Fibroblast of skin of scalp (primary cell): ENCODE data around the gene UBA3.
A peak's percentile ranks its signal among the peaks of the same experiment; 100 is the strongest.

Source experiments
- DNase-seq: peaks from one replicate; pipeline ENCODE4 v3.0.0-alpha.2; 2013

UBA3 gene

DNA sequence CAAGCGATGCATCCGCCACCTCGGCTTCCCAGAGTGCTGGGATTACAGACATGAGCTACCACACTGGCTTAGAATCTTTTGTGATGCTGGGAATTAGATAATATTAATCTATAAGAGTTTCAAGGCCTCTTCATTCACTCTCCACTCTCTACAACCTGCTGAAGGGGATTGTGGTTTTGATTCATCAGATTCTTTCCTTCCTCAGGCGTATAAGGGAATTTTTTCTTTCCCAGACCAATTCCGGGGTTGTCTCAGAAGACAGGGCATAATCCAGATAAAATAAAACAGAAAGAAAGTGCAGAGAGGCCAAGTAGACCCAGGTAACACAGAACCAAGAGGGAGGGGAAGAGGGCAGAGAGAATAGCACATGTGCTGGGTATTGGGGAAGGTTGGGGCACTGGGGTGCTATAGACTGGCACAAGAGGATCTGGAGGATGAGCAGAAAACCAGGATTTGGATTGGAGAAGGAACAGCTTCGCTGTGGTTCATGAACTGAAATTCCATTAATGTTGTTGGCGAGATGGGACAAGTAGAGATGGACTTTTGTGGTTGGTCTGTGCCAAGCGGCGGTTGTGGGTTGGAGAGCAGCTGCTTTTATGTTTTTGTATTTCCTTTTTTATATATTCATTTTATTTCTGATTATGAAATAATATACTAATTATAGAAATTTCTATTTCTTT, 17.4 kb upstream of the UBA3 start:
- DNase-seq, result no peak

DNA sequence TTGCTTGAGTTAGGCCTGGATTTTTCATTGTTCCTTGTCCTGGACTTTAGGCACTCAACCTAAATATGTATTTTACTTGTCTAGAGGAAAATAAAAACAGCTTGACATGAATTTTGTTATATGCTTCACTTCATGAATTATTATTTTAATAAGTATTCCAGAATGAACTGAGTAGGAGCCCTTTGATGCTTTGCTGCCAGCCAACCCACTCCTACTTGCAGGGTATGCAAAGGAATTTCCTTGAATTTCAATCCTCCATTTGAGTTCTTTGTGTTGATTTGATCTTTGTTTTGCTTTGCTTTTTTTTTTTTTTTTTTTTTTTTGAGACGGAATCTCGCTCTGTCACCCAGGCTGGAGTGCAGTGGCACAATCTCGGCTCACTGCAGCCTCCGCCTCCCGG, 16.1 kb upstream of the UBA3 start:
- DNase-seq, result no peak

DNA sequence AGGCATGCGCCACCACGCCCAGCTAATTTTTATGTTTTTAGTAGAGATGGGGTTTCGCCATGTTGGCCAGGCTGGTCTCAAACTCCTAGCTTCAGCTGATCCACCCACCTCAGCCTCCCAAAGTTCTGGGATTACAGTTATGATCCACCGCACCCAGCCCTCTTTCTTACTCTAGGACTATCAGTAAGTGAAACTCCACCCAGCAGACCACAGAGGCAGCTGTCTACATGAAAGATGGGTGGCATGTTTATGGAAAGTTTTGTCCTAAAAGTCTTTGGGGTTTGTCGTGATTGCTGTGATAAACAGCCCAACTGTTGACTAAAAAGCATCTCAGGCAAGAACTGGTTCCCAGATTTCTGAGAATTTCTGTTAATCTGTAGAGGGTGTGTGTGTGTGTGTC, 15.5 kb upstream of the UBA3 start:
- no peak for DNase-seq

DNA sequence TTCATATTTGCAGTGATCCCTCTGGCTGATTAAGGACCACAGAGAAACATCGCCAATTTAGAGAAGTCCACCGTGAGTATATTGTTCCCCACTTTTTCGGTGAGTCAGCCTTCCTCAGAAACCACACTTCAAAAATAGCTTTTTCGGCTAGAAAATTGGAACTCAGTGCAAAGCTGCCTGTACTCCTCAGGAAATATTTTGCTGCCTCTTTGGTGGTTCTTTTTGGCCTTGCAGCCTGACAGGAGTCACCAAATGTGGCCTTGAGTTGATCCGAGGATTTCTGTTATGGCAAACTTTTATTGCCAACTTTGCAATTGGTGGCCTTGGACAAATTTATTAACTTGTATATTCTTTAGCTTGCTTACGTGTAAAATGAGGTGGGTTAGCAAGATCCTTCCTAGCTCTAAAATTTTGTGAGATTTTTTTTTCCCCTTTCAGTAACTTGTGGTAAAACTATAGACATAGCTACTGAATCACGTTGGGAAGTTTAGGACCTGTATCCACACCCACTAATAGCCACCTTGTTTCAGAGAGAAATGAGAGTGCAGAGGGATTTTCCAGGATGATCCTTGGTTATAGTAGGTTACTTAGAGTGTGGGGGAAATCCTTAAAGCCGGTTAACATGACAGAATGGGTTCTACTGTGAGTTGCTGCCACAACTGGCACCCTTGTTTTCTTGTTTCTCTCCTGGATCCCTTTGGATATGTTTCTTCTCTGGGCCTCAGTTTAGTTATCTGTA, 14.5 kb upstream of the UBA3 start:
- peak; percentile 48 for DNase-seq

DNA sequence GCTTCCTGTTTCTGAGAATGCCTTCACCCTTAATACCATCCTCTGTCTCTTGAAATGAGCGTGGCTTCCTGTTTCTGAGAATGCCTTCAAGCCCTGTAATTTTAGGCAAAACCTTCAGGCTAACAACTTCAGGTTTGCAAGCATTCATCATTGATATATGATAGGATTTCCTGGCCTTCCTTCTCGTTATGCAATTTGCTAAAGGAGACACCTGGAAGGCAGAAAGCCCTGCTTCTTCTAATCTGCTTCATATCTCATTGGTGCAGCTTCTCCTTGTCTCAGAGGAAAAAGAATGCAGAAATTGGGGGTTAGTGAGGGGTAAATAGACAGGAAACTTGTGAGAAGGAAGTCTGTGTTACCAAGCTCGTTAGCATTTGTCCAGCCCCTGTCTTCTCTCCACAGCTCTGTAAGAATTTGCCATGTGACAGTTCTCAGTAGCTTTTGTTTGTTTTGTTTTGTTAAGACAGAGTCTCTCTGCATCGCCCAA, 11.9 kb upstream of the UBA3 start:
- no peak for DNase-seq

DNA sequence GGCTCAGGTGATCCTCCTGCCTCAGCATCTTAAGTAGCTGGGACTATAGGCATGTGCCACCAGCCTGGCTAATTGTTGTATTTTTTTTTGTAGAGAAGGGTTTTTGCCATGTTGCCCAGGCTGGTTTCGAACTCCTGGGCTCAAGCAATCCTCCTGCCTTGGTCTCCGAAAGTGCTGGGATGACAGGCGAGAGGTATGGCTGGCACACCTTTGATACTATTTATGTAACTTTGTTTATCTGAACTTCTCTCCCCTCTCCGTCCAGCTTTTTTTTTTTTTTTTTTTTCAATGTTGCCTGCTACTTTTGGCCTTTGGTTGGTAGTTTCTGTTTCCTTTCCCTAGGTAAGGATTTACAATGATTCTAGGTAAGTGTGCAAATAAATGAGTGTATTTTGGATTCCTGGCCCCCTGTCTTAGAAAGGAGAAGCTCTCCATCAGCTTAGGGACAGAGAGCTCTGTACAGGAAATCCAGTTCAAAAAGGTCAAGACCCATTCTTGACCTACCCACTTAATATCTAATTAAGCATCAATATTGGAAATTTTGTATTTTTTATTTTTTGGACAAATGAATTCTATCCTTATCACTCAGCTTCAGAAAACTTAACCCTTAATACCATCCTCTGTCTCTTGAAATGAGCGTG, 11.3 kb upstream of the UBA3 start:
- no peak for DNase-seq

DNA sequence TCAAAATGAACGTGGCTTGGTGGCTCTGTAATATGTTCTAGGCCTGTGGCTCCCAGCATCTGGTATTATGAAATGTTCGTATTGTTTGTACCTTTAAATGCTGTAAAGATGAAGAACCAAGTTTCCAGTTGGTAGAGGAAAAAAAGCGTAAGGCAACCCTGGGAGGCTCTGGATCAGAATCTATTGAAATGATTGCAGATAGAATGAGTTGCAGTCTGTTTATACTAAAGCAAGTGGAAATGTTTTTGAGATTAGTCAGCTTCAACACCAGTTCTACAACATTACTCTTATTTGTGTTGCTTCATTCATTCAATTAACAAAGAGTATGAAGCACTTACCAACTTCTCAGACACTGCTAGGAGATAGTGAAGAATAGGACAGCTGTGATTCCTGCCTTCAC, 9.9 kb upstream of the UBA3 start:
- DNase-seq, result peak; percentile 61

DNA sequence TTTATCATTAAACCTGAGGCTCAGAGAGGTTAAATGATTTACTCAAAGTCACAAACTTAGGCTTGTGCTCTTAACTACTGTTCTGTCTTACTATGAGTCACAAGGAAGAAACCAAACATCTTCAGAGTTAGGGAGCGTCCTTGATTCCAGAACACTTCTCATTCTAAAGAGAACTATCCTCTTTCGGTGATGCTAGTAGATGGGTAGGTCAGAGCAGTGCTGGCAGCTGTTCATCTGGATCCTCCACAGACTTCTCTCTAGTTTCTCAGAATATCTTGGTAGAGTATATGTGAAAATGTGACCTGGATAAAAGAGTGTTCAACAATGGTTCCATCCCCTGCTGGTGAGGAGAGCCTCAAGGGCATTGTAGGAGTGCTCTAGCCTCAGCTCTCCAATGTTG, 7.9 kb upstream of the UBA3 start:
- no peak for DNase-seq

DNA sequence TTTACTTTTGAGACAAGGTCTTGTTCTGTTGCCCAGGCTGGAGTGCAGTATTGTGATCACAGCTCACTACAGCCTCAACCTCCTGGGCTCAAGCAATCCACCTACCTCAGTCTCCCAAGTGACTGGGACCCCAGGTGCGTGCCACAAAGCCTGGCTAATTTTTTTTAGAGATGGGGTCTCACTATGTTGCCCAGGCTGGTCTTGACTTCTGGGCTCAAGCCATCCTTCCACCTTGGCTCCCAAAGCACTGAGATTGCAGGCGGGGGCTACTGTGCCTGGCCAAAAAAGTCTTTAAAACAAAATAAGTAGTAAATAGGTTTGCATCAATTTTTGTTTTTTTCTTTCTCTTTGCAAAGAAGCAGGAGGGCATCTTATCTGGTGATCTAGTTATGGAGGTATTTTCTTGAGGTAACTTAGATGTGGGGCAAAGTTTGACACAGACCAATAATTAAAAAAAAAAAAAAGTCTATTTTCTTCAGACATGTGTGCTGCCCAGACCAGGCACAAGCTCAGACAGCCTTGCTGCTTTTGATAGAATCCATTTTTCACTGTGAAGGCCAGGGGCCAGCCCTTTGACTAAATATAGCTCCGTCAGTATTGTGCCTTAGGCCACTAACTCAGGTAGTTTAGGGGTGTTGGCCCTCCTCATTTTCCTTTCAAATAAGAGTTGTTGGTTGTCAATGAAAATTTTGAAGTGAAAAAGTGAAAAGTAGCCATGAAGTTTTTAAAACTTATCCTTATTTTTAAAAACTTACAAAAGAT, 7.0 kb upstream of the UBA3 start:
- no peak for DNase-seq

DNA sequence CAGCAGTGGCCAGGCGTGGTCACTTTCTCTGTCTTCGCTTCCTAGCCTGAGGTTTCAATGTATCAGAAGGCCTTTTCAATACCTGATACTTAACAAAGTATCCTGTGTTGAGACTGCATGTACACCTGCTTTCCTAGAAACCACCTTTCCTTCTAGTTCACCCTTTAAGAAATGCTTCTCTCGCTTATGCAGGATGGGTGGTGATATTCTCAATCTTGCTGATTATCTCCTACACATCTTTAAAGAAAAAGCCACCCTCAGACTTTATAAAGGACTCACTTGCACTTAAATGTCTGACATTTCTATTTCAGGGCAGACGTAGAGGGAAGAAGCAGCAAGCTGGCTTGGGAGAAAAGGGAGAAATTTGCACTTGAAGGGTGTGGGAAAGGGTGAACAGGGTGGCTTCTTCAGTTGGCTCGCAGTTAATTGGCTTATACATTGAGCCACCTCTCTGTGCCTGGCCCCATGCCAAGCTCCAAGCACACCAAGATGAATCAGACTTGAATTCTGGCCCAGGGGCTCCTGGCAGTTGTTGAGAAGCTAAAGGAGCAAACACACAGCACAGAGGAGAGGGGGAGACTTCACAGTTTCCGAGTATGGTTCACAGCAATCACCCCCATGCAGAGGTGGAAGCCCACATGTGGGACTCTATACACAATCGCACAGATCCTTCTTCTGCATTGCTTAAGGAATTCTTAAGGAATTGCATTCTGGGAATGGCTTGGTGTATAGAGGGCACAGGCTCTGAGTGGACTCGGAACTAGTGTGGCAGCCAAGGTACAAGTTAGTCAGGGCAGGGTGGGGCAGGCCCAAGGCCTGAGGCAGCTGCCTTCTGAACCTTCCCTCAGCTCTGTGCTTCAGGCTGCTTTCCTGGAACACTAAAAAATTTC, 5.9 kb upstream of the UBA3 start:
- DNase-seq, result peak; percentile 90

DNA sequence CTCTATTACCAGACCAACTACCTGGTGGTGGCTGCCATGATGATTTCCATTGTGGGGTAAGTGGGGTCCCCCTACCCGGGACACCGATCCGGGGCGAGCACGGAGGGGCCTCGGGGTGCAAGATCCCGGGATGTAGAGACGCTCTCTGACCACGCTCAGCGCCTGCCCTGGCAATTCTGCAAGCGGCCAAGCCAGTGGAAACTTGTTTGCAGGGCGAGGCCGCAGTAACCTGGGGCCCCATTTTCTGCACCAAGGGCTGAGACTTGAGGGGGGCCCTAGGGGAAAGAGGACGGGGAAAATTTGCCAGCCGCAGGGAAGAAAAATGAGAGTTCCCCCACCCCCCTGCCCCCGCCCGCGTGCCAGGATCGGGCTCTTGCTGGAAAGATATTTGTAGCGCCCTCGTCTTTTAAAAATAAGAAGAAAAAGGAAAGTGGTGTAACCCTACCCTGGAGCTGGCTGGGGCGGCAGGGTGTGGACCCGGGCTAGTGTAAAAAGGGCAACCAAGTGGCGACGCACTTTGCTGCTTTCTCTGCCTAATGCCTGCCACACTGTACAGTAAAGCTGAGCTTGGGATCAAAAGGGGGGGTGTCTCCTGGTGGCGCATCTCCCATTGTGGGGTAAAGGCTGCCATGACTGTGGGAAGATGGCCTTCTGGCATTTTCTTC, 5.1 kb upstream of the UBA3 start:
- peak; percentile 36 for DNase-seq

DNA sequence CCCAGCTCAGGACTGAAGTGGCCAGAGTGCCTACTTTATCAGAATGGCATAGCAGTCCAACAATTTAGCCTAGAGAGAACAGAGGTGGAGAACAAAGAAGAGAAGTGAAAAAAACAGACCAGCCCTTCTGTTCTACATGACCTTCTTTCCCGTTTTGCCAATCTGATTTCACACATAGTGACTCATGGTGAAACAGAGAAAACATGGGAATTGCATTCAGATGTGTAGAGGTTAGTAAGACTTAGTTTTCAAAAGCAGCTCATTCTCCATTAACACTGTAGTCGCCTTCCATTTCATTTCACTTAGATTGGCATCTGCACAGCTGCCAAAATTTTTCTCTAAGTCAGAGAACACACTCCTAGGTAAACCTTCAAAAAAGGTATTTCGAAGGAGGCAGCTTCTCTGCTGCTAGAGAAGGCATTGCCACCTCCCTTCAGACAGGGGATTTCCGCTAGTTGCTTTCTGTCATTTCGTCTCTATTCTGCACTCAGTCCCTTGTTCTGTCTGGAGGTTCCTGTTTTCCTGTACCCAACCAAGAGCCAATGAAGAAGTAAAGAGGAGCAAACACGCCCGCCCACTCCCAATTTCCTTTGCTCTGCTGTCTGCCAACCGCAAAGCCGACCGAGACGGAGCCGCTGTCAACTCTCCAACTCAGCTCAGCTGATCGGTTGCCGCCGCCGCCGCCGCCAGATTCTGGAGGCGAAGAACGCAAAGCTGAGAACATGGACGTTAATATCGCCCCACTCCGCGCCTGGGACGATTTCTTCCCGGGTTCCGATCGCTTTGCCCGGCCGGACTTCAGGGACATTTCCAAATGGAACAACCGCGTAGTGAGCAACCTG, 4.4 kb upstream of the UBA3 start, which contains the start of gene ARL6IP5:
Gene ARL6IP5 (plus strand): TSS at position 612 of the 842 bp plus-strand sequence. CDS start 111 bp downstream, at position 723.
- peak; percentile 94 for DNase-seq

DNA sequence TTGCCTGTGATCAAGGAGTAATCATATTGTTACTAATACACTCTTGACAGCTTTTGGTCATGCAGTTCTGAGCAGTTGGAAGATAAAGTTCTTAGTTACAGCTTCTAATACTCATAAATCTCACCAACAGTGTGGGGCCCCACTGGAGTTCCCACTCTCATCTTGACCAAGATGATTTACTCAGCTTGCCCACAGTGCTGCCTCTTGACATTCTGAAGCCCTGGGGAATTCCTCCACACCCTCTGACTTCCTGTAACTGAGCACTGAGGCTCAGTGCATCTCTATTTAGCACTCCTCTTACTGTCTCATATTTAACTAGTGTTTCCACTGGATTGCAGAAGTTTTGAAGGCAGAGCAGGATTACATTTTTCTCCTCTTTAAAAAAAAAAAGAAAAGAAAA, 2.6 kb upstream of the UBA3 start:
- DNase-seq, result peak; percentile 86

DNA sequence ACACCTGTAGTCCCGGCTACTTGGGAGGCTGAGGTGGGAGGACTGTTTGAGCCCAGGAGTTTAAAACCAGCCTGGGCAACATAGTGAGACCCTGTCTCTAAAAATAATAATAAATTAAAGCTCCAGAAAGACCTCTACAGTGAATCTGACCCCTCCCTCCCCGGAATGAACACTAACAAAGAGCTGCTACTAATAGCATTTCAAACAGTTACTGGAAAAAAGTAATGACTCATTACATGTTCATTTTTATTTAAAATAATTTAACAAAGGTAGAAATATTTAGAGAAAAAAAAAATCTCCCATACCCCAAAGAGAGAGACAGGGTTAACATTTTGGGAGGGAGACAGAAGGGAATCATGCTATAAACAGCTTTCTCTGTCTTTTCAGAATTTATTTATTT, 2.2 kb upstream of the UBA3 start:
- DNase-seq, result no peak

DNA sequence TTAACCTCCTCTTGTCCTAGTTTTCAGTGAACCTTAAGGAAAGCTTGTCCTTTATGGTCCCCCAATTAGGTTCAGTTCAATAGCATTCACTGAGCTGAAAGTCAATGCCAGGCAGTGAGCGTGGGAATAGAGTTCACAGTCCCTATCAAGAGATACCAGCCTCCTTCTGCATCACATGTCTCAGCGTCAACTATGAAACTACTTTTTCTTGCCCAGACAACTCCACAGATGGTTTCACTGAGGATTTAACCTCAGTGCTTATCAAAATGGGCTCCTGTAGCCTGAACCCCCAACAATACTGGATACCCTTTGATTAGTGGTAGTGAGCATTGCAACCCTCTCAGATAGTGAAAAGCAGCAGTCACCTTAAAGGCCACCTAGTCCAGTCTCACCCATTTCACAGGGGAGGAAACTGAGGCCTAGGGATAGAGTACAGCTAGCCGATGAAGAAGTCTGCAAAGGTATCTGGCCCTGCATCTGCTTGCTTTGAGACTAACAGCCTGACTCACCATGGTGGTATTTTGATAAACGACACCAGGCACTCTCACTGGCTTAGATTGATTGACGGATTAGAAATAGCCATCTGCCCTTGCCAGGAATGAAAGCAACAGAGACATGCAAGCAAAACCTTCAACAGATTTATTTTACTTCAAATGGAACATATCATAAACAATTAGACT, 1.6 kb upstream of the UBA3 start:
- DNase-seq, result no peak

DNA sequence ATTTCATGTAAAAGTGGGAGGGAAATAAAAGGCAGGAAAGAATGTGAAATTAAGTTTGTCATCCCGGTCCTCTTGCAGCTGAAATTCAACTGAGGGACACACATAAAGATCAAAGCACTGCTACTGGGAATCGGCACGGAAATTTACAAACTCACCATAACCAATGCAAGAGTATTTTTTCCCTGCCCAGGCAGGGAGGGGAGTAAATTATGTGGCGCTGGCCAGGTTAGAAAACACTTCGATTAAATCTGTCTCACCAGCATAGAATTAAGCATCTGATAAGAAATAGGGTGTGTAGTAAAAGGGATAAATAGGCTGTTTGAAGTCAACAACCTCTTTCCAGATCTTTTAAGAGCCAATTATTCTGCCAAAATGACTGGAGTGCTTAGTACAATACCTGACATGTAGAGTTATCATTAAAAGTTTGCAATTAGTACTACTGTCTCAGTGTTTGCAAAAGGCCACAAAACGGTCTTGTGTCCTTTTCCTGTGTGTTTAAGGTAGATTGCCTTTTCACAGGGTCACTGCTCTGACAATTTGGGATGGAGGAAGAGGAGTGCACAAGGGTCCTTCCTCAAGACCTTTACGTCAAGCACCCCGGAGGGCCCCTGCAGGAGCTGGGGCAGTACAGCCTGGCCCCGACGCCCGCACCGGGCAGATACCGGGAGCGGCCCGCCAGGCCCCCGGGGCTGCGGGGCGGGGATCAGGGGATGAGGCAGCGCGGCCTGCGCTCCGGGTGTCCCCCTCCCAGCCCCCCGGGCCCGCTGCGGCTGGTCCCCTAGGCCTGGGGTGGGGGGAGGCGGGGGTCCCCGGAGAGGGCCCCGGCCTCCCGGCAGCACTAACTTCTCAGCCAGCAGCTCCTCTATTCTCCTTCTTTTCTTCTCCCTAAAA, 651 bp downstream of the UBA3 start:
- no peak for DNase-seq

DNA sequence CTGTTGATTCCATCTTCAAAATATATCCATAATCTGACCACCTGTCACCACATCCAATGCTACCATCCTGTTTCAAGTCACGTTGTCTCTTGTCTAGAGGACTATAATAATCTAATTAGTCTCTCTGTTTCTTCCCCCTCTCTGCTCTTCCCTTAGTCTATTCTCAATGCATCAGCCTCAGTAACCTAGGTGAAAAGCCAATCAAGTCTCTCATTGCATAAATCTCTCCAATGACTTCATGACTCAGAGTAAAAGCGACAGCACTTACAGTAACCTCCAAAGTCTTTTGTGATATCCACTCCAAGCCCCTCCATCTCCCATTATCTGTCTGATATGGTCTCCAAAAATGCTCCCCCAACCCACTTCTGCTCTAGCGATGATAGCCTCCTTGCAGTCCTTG, 7.2 kb downstream of the UBA3 start:
- no peak for DNase-seq

DNA sequence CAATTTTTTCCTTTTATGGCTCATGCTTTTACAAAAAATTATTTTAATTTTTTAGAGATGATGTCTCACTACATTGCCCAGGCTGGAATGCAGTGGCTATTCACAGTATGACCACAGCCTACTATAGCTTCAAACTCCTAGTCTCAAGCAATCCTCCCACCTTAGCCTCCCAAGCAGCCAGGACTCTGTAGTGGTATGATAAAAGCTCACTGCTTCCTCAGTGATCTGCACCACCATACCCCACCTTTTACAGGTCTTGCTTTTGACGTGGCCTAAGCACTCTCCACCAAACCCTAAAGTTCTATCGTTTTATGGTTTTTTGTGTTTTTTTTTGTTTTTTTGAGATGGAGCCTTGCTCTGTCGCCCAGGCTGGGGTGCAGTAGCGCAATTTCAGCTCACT, 14.0 kb downstream of the UBA3 start:
- DNase-seq, result no peak
